Measurements from ENCODE around the gene C20orf144. TPM values are rescaled to one million over a fixed set of nuclear protein-coding genes. Genes with fewer than 3 reads are reported as not detected.

C20orf144 gene
- total RNA-seq, 2 donors from 2014 or later, result 0.30 TPM; not detected in 1

DNA sequence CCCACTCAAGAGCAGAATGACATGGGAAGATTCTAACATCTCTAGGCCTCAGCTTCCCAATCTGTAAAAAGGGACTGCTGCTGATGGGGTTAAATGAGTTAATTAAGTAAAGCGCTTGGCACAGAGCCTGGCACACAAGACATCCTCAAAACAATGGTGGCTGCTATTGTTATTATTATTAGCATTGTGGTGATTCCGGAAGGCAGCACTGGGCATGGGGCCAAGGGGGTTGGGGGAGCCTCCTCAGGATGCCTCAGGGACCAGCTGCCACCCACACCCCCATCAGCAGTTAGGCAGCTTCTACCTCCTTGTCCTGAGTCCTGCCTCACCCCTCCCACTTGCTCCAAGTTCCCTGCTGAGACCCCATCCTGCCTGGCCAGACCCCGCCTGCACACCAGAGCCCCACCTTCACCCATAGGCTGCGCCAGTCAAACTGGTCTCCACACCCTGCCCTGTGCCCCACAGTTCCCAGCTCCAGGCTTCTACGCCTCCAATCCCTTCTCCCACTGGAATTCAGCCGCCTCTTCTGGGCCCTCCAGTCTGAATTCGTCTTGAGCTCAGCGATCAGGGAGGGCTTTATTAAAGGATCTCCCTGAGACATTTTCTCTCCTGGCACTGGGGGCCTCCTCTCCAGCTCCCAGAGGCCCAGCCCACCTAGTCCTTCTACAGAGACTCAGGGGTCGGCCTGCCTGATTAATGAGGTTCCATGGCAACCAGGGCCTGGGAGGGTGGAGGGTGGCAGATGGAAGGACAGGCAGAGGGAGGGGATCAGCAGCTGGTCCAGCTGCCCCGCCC, 22.6 kb downstream of the C20orf144 start:
- TF ChIP-seq, protein P1, sequence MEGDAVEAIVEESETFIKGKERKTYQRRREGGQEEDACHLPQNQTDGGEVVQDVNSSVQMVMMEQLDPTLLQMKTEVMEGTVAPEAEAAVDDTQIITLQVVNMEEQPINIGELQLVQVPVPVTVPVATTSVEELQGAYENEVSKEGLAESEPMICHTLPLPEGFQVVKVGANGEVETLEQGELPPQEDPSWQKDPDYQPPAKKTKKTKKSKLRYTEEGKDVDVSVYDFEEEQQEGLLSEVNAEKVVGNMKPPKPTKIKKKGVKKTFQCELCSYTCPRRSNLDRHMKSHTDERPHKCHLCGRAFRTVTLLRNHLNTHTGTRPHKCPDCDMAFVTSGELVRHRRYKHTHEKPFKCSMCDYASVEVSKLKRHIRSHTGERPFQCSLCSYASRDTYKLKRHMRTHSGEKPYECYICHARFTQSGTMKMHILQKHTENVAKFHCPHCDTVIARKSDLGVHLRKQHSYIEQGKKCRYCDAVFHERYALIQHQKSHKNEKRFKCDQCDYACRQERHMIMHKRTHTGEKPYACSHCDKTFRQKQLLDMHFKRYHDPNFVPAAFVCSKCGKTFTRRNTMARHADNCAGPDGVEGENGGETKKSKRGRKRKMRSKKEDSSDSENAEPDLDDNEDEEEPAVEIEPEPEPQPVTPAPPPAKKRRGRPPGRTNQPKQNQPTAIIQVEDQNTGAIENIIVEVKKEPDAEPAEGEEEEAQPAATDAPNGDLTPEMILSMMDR (IDR thresholded peaks at IDR 0.05), result no peak
- no peaks in the 10 kb centered on the region for H3K9me3 ChIP-seq
- peak overlapping the region; percentile 47 to 77 for H3K9ac ChIP-seq (ENCODE audit: low read depth in 2 of 2, low read length in 2 of 2)
- intact Hi-C loops (cut with DNase I), result no loop called here
- H3K4me3 ChIP-seq, result peak overlapping the region; percentile 42
- DNase-seq, result no peak
- H3K36me3 ChIP-seq, result no peaks in the 10 kb centered on the region
- no peak overlapping the region for H3K27ac ChIP-seq
- H3K27me3 ChIP-seq, result no peaks in the 10 kb centered on the region
- H3K4me1 ChIP-seq, result peaks cover 13% of the 10 kb centered on the region

DNA sequence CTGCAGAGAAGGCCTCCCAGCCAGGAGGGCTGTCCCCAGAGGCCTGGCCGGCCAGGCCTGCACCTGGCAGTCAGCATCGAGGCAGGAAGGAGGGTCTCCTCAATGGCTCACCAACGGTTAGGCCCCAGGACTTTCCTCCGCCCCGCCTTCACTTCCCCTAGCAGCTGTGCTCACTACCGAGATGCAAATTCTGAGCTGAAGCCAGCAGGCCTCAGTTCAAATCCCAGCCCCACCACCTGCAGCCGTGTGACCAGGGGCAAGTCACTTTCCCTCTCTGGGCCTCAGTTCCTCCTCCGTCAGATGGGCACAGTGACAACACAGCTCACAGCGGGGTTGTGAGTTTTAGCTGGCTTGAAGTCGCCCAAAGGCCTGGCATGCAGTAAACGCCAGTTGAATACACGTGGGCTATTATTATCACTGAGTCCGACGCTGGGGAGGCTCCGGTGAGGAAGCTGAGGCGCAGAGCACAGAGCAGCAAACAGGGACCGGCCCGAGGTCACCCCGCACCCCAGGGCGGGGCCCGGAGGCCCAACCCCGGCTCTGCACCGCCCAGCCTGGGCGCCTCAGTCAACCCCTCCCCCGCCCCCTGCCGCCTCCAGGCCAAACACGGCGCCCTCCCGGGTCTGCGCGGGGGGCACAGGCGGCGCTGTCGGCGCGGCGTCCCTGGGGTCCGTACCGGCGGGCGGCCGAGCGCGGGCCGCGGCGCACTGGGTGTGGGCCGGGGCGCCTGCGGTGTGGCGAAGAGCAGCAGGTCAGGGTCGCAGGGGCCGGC, 23.4 kb downstream of the C20orf144 start:
- Histone ChIP-seq H3K27me3 (no peaks in the 10 kb centered on the region), H3K36me3 (no peaks in the 10 kb centered on the region), H3K27ac (no peak overlapping the region), H3K4me1 (peaks cover 13% of the 10 kb centered on the region), H3K4me3 (peak overlapping the region; percentile 42), H3K9me3 (no peaks in the 10 kb centered on the region), H3K9ac (ENCODE audit: low read depth in 2 of 2, low read length in 2 of 2) (peak overlapping the region; percentile 62 to 77)
- intact Hi-C loops (cut with DNase I), result no loop called here
- peak; percentile 77 for DNase-seq
- TF ChIP-seq, protein P1 (IDR thresholded peaks at IDR 0.05), result no peak

DNA sequence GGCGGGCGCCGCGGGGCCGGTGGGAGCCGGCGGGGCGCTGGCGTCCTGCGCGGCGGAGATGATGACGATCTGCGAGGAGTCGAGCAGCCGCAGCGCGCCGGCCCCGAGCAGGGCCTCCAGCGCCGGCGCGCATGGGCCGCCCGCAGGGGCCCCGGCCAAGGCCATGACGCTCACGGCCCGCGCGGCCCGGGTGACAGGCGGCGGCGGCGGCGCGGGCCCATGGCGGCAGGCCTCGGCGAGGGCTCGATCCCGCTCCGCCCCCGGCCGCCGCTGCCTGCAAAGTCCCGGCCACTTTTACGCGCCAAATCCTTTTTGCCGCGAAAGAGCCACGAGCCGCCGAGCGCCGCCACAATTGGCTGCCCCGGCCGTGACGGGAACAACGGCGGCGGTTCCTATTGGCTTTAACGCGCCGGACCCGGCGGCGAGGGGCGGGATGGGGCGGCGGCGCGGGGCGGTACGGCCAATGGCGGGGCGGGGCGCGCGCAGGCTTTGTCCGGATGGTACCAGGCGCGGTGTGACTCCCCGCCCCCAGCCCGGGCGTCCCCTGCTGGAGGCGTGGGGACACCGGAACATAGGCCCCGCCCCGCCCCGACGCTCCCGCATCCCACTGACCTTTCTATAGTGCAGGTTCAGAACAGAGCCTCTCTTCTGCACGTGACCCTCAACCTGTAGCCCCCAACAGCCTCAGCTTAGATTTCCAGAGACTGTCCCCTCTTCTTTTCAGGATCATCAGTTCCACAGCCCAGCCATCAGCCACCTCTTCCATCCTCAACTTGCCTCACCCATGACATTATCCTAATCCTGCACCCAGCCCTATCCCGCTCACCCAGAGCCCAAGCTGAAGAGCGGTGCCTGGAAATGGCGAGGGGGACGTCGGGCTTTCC, 24.2 kb downstream of the C20orf144 start, which contains the start of gene E2F1:
Gene E2F1 (minus strand): TSS at position 286 of the 884 bp plus-strand sequence. CDS start 121 bp downstream, at position 165.
- peaks cover 13% of the 10 kb centered on the region for H3K4me1 ChIP-seq
- H3K36me3 ChIP-seq, result no peaks in the 10 kb centered on the region
- TF ChIP-seq, protein P1 (IDR thresholded peaks at IDR 0.05), result peak; percentile 32
- H3K9ac ChIP-seq (ENCODE audit: low read depth in 2 of 2, low read length in 2 of 2), result peak within 1 kb of the TSS; percentile 62 to 77
- H3K27me3 ChIP-seq, result no peaks in the 10 kb centered on the region
- no peaks in the 10 kb centered on the region for H3K9me3 ChIP-seq
- peak within 1 kb of the TSS; percentile 42 for H3K4me3 ChIP-seq
- H3K27ac ChIP-seq, result no peak within 1 kb of the TSS
- intact Hi-C loops (cut with DNase I), result no loop called here
- peak; percentile 97 for DNase-seq

DNA sequence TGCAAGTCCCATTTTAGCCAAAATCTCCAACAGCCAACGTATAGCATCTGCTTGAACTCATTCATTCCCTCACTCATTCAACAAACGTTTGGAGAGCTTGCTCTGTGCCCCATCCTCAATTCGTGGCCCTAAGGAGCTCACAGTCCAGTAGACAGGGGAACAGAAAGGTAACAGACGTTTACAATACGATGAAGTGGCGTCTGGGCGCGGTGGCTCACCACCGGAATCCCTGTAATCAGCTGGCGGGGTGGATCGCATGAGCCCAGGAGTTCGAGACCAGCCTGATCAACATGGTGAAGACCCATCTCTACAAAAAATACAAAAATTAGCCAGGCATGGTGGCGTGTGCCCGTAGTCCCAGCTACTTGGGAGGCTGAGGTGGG, 24.8 kb downstream of the C20orf144 start:
- Histone ChIP-seq H3K4me1 (peaks cover 13% of the 10 kb centered on the region), H3K27me3 (no peaks in the 10 kb centered on the region), H3K9ac (ENCODE audit: low read depth in 2 of 2, low read length in 2 of 2) (peak overlapping the region in 1 of 2 donors; percentile 28), H3K4me3 (peak overlapping the region; percentile 42), H3K27ac (no peak overlapping the region), H3K36me3 (no peaks in the 10 kb centered on the region), H3K9me3 (no peaks in the 10 kb centered on the region)
- intact Hi-C loops (cut with DNase I), result no loop called here
- TF ChIP-seq, protein P1 (IDR thresholded peaks at IDR 0.05), result no peak
- DNase-seq, result no peak

Measured in colonic mucosa (tissue), 4 donors.